Measurements from ENCODE around the gene ZGLP1.

- TF ChIP-seq CTCF (IDR thresholded peaks at IDR 0.05; ENCODE audit: low read depth, low read length, poor library complexity, severe bottlenecking): no peak
- TF ChIP-seq EZH2phosphoT487 (IDR thresholded peaks at IDR 0.05; ENCODE audit: borderline replicate concordance, low read length): no peak
These were observed 11.8 kb upstream of the ZGLP1 start for GRCh38 chr19:10321417-10321797.
